ENCODE results near the gene USP32.
"Not testable (repeated sequence)": the region's sequence is repeated elsewhere in the genome, so short reads cannot be mapped to it uniquely, and the experiment has no call there.

Gene USP32

GRCh38 chr17:60401819-60402218 is 9.9 kb upstream of the USP32 start:
- DNase-seq: no peak

DNA sequence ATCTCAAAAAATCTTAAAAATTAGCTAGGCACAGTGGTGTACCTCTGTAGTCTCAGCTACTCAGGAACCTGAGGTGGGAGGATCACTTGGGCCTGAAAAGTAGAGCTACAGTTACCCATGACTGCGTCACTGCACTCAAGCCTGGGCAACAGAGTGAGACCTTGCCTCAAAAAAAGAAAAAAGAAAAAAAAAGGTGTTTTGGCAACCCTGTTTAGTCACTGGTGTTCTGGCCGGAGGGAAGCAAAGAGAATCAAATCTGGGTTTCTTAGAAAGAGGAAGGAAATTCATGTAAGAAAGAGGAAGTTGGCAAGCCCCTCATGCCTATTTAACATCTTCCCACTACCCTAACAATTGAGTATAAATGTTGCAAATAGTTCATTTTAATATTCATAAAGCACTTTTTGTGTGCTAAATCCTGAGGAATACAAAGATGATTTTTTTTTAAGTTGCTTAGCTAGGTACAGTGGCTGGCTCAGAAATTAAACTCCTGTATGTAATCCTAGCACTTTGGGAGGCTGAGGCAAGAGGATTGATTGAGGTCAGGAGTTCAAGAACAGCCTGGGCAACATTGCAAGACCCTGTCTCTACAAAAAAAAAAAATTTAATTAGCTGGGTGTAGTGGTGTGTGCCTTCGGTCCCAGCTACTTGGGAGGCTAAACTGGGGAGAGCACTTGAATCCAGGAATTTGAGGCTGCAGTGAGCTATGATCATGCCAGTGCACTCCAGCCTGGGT is 6.5 kb upstream of the USP32 start:
- DNase-seq: no peak

DNA sequence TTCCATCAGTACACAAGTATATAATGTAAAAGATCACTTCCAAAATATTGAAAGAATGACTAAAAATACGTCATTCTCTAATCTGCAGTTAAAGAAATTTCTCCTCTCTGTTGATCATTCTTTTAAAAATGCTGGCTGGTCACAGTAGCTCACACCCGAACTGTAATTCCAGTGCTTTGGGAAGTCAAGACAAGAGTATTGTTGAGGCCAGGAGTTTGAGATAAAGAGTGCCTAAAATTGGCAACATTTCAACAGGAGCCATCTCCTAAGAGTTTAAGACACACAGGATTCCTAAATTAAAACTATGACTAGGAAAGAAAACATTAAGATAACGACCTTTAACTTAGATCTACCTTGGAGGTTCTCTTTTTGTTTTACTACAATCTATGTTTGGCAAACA is 4.5 kb upstream of the USP32 start:
- no peak for DNase-seq

DNA sequence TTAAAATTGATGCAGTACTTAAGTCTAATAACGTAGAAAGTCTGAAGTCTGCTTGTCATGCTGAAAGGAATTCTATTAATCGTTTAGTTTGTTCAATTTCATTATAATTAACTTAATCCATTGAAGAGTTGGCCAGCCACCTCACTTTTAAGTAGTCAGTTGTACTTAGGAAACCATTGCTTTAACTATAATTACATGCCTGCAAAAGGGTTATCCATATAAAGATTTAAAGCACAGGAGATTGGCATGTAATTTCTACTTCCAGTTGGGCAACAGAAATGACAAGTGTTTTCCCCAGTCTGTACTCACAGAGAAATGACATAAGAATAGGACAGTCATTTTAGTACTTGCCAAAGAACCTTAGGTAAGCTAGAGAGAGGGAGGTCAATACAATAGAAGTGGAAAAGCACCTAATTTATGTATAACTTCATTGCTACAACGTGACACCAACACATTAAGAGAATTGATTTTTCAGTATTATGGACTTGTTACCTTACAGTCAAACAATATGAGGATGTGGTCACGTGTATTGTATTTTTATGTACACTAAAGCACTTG is 3.7 kb upstream of the USP32 start:
- DNase-seq: no peak

DNA sequence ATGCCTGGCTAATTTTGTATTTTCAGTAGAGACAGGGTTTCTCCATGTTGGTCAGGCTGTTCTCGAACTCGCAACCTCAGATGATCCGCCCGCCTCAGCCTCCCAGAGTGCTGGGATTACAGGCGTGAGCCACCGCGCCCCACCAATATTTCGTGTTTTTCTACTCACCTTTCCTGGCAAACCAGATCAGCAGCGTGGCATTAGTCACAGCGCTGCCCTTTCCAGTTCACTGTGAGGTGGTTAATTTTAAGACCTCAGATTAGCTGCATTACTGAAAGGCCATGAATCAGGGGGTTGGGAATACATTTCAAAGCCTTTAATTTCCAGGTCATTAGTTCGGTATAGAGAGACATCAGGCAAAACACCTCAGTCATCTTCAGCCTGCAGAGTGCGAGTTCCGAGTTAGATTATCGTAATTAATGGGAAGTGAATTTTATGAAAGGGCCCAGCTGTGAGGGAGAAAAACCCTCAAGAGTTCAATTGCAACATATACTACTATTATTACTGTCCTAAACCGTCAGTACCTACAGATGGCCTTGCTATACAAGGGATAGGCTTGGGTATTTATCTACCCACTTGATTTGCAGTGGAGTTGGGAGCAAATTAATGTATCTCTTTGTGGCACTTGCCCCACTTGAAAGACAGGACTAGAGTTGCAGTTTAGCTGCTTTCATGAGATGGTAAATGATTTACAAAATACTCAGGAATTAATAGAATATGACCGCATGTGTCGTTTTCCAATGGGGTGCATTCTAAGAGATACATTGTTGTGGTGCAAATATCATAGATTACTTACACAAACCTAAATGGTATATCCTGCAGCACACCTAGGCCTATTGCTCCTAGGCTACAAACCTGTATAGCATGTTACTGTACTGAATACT is 2.1 kb upstream of the USP32 start:
- DNase-seq: no peak

GRCh38 chr17:60392845-60393702 is 1.1 kb upstream of the USP32 start:
- peak; percentile 2 for DNase-seq

GRCh38 chr17:60391471-60392041 is 377 bp downstream of the USP32 start:
- DNase-seq: no peak

DNA sequence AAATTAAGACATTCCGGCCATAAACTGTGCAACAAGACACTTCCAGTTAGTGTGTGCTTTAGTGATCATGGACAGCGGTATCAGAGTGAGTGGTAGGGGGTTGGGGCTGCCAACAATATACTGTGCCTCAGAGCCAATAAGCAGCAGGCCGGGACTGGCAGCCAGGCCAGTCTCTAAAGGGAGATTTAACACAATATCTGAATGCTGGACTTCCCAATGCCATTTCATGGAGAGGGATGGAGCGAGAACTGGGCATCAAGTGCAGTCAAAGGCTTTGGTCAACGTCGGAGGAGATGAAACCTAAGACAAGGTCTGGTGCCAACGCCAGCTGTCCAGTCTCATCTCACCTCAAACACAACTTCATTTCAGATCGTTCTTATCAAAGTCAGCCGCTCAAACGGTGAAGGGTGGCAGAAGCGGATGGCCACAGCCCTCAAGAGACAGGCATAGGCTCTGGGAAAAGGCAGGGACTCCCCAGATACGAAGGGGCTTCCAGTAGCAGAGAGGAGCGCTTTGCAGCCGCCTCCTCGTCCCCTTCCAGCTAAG is 935 bp downstream of the USP32 start:
- peak; percentile 7 for DNase-seq

- DNase-seq: no peak
These were observed 1.7 kb downstream of the USP32 start for GRCh38 chr17:60390186-60390585.

DNA sequence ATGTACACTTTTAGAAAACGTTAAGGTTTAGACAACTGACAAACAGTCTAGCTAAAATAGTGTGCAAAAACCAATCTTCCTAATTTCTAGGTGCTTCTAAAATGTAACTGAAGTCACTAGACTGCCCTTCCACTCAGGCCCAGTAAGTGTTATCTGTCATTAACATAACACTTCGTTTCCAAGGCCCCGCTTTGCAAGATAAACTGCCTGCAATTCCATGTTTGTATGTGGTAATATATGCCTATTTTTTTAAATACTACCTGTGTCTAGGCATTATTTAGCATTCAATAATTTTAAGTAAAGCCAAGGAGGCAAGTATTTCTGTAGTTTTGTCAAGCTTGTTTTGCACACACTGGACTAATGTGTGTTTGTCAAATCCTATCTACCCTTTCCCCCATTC is 3.2 kb downstream of the USP32 start:
- DNase-seq: no peak

- DNase-seq: no peak
These were observed 4.3 kb downstream of the USP32 start for GRCh38 chr17:60387666-60388065.

DNA sequence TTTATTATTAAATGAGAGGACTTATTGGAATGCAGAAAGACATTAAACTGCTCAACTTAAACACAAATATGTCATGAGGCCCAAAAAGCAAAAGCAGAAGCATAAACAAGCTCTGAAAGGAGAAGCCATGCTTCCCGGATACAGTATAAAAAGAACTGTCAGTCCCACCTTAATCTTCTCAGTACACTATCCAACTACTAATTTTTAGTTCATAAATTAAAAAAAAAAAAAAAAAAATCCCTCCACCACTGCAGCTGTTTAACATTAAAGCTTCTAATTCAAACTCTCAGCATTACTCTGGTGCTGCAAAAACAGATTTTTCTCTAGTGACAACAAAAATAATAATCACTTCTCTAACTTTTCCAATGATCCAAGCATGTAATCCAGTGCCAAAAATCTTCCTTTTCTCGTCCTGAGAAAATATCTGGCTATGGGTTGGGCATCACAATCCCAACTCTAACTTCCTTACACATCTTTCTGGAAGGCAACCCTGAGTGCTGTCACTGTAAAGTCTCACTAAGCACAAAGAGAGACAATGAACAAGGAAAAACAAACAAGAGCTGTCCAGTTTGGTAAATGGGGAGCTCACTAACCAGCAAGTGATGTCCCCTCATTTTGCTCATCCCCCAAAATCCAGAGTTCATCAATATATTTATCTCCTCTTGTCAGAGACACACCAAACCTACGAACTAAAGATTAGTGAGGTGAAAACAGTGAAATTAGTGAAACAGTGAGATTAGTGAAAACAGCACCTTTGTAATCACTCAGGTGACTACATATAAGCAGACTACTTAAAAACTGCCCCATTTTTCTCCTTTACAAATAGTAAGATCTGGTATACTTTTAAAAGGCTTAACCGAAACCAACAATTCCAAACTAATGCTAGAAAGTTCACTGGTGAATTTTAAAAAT is 5.5 kb downstream of the USP32 start:
- no peak for DNase-seq

DNA sequence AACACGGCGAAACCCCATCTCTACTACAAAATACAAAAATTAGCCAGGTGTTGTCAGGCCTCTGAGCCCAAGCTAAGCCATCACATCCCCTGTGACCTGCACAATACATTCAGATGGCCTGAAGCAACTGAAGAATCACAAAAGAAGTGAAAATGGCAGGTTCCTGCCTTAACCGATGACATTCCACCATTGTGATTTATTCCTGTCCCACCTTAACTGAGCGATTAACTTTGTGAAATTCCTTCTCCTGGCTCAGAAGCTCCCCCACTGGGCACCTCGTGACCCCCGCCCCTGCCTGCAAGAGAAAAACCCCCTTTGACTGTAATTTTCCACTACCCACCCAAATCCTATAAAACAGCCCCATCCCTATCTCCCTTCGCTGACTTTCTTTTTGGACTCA is 7.0 kb downstream of the USP32 start:
- DNase-seq: not testable (repeated sequence)

GRCh38 chr17:60383379-60383778 is 8.6 kb downstream of the USP32 start:
- no peak for DNase-seq

GRCh38 chr17:60381958-60382357 is 10.0 kb downstream of the USP32 start:
- no peak for DNase-seq

DNA sequence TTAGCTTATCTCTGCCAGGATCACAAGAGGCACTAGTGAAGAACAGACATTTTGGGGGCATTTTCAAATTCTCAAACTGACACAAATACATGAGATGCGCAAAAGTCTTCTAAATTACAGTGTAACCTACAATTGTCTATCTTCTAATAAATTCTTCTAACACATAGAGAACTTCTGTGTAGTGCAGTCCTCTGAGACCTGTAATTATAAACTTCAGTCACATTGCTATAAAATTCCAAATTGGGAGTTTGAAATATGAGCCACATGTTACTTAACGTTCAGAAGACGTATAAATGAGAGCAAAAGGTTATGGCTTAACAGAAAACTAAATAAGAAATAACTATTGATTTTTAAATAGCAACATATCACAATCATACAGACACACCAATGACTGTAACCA is 12.5 kb downstream of the USP32 start:
- DNase-seq: not testable (repeated sequence)

DNA sequence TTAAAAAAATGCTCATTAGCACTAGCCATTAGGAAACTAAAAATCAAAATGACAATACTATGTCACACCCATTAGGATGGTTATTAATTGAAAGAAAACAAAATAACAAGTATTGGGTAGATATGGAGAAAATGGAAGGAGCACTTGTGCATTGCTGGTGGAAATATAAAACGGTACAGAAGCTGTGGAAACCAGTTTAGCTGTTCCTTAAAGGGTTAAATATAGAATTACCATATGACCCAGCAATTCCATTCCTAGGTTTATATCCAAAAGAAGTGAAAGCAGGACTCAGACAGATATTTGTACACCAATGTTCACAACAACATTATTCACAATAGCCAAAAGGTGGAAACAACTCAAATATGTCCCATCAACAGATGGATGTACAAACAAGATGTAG is 13.7 kb downstream of the USP32 start:
- DNase-seq: not testable (repeated sequence)

- DNase-seq: no peak
These were observed 19.0 kb downstream of the USP32 start for GRCh38 chr17:60372790-60373483.

DNA sequence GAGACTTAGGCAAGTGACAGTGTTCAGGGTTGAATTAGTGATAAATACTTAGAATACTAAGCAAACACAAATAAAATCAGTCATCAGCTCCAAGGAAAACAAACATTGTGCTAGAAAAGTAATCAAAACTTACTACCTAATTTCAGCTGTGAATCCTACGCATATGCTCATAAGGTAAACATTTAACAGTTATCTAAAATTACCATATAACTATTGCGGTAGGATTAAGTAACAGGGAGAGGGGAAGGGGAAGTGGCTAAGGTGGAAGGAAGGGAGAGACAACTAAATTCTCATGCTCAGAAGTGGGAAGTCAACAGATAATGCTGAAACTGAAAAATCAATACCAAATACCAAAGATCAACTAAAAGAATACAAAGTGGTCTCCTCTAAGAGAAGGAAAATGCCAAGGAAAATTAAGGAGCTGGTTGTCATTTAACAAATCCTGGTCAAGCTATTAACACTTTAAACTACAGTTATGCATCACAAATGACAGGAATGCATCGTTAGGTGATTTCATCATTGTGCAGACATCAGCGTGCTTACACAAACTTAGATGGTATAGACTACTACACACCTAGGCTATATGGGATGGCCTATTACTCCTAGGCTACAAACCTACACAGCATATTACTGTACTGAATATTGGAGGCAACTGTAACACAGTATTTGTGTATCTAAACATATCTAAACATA is 20.0 kb downstream of the USP32 start:
- DNase-seq: no peak

DNA sequence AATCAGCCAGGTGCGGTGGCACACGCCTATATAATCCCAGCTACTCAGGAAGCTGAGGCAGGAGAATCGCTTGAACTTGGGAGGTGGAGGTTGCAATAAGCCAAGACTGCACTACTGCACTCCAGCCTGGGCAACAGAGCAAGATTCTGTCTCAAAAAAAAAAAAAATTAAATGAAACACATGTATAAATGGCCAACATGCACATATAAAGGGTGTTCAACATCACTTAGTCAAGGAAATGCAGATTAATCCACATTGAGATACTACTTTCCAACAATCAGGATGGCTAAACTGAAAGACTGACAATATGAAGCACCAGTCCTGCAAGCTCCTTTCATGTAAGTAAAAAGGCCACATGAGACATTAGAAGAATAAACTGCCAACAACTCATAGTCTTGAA is 20.5 kb downstream of the USP32 start:
- no peak for DNase-seq

Measured in activated CD4-positive, alpha-beta T cell treated with anti-CD3 and anti-CD28 coated beads, Interleukin-2, amount 50 U/mL, for 1 hour (primary cell).